Lower lobe of right lung (tissue), 2 donors: ENCODE measurements around the gene LSMEM2. TPM values are rescaled to one million over a fixed set of nuclear protein-coding genes. Genes with fewer than 3 reads are reported as not detected.
"Not testable (repeated sequence)": the region's sequence is repeated elsewhere in the genome, so short reads cannot be mapped to it uniquely, and the experiment has no call there.

ENCODE experiments used
- ATAC-seq, 2 donors: fragments of 200-7000 bp; cut with Tn5 transposase; one replicate each; pipeline ENCODE4 v1.9.1; 2020 to 2022; ENCODE audit warnings: mild to moderate bottlenecking in 2 of 2, moderate library complexity in 2 of 2
- DNase-seq: peaks from one replicate; pipeline ENCODE4 v3.0.0-alpha.2; 2020
- H3K27ac ChIP-seq: fragments of 200-600 bp; one replicate; pipeline ENCODE4 v1.8.0; 2022
- H3K27me3 ChIP-seq: fragments of 200-600 bp; one replicate; pipeline ENCODE4 v1.8.0; 2022; ENCODE audit warnings: low read depth
- H3K36me3 ChIP-seq: fragments of 200-600 bp; one replicate; pipeline ENCODE4 v1.8.0; 2022; ENCODE audit warnings: mild to moderate bottlenecking
- H3K4me1 ChIP-seq: fragments of 200-600 bp; one replicate; pipeline ENCODE4 v1.8.0; 2022
- H3K4me3 ChIP-seq: fragments of 200-600 bp; one replicate; pipeline ENCODE4 v1.8.0; 2022; ENCODE audit warnings: mild to moderate bottlenecking
- H3K9me3 ChIP-seq: fragments of 200-600 bp; one replicate; pipeline ENCODE4 v1.8.0; 2022
- intact Hi-C: fragments of 100-400 bp; cut with DNase I; formaldehyde crosslinking; loops from one replicate; pipeline ENCODE4 v1.11.0; 2022
- total RNA-seq: library from RNA; stranded (reverse); fragmentation: NEBNext Ultra II Directional; extraction: Animal tissue kit (Norgen Biotek cat#: 25700); gene quantifications from one replicate; pipeline ENCODE4 v1.2.1, GENCODE V29; 2021
- TF ChIP-seq, protein P1 (sequence below): fragments of 200-600 bp; IDR thresholded peaks from one replicate; pipeline ENCODE4 v1.8.0; 2022; ENCODE audit warnings: antibody characterized with exemption, mild to moderate bottlenecking
- donor health status: DM: no; HTN: yes; CAD: no; lungs with severe emphysema.

The LSMEM2 gene
- total RNA-seq, 1 donor from 2014 or later: not detected

DNA sequence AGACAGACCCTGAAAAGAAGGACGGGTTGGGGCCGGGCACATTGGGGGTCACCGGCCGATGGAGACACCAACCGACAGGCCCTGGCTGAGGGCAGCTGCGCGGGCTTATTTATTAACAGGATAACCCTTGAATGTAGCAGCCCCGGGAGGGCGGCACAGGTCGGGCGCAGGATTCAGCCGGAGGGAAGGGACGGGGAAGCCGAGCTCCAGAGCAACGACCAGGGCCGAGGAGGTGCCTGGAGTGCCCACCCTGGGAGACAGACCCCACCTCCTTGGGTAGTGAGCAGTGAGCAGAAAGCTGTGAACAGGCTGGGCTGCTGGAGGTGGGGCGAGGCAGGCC is 2.2 kb upstream of the LSMEM2 start:
- H3K27me3 ChIP-seq: peaks cover 23% of the 10 kb centered on the region
- H3K9me3 ChIP-seq: no peaks in the 10 kb centered on the region
- peaks cover 25% of the 10 kb centered on the region for H3K4me1 ChIP-seq
- TF ChIP-seq, protein P1, sequence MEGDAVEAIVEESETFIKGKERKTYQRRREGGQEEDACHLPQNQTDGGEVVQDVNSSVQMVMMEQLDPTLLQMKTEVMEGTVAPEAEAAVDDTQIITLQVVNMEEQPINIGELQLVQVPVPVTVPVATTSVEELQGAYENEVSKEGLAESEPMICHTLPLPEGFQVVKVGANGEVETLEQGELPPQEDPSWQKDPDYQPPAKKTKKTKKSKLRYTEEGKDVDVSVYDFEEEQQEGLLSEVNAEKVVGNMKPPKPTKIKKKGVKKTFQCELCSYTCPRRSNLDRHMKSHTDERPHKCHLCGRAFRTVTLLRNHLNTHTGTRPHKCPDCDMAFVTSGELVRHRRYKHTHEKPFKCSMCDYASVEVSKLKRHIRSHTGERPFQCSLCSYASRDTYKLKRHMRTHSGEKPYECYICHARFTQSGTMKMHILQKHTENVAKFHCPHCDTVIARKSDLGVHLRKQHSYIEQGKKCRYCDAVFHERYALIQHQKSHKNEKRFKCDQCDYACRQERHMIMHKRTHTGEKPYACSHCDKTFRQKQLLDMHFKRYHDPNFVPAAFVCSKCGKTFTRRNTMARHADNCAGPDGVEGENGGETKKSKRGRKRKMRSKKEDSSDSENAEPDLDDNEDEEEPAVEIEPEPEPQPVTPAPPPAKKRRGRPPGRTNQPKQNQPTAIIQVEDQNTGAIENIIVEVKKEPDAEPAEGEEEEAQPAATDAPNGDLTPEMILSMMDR: no peak
- H3K27ac ChIP-seq: no peak overlapping the region
- ATAC-seq: no peak
- intact Hi-C loops: no loop called here
- DNase-seq: no peak
- H3K4me3 ChIP-seq: no peak overlapping the region
- peaks cover 4% of the 10 kb centered on the region for H3K36me3 ChIP-seq

DNA sequence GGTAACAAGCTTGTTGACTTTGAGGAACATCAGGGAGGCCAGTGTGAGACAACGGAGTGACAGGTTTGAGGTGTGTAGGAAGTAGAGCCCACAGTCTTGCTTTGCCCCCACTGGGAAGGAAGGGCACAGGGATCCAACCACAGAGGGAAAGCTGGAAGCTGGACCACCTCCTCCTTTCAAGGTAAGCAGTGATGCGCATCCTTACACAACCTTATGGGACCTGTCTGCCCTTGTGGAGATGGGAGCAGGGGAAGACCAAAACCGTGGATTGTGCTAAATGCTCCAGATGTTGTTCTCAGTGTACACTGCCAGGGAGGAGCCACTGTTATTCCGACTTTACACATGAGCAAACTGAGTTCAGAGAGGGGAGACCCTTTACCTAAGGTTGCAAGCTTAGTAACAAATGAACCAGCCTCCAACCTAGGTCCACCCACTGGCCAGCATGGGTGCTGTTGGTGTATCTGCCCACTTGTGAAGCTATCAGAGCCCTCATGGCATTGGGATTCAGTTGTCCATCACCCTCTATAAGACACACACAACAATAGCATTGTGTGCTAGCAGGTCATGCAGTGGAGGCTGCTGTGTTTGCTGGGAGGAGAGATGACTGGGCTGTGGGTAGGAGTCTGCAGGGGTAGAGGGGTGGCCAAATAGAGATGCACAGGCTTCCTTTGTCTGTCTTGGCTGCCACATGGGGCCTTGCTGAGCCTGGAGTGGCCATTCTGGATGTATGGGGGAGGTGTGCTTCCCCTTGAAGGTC is 586 bp upstream of the LSMEM2 start:
- DNase-seq: no peak
- H3K36me3 ChIP-seq: peaks cover 4% of the 10 kb centered on the region
- TF ChIP-seq, protein P1: no peak
- H3K27me3 ChIP-seq: peaks cover 23% of the 10 kb centered on the region
- ATAC-seq: no peak
- no peak overlapping the region for H3K27ac ChIP-seq
- H3K9me3 ChIP-seq: no peaks in the 10 kb centered on the region
- peaks cover 15% of the 10 kb centered on the region for H3K4me1 ChIP-seq
- H3K4me3 ChIP-seq: no peak overlapping the region
- intact Hi-C loops: no loop called here

DNA sequence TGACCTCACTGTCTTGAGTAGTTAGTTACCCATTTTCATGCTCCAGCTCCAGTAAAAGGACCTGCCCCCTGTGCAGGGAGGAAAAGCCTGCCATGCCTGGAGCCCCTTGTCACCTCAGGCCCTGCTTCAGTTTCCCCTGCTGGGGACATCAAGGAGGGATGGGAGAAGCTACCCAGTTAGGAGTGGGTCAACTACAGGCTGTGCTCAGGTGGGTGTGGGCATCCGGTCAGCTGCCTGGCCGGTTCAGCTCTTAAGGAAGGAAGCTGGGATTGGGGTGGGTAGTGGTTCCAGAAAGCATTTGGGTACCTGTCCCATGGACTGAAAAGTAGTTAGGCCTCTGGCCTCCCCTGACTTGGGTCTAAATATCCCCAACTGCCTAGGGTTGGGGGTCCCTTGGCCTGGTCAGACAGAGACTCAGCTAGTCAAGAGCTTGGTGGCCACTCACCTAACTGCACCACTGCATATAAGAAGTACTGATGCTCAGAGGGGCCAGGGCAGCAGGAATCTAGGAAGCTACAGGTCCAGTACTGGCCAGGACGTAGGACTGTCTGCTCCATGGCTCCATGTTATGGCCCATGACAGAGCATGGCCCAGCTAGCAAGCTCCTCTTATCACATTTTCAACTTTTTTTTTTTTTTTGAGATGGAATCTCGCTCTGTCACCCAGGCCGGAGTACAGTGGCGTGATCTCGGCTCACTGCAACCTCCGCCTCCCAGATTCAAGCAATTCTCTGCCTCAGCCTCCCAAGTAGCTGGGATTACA is 549 bp downstream of the LSMEM2 start:
- DNase-seq: no peak
- Histone ChIP-seq H3K4me1 (peaks cover 4% of the 10 kb centered on the region), H3K27ac (no peak overlapping the region), H3K36me3 (peaks cover 4% of the 10 kb centered on the region), H3K9me3 (no peaks in the 10 kb centered on the region), H3K27me3 (peaks cover 22% of the 10 kb centered on the region), H3K4me3 (no peak overlapping the region)
- TF ChIP-seq, protein P1: no peak
- ATAC-seq: no peak
- intact Hi-C loops: no loop called here

DNA sequence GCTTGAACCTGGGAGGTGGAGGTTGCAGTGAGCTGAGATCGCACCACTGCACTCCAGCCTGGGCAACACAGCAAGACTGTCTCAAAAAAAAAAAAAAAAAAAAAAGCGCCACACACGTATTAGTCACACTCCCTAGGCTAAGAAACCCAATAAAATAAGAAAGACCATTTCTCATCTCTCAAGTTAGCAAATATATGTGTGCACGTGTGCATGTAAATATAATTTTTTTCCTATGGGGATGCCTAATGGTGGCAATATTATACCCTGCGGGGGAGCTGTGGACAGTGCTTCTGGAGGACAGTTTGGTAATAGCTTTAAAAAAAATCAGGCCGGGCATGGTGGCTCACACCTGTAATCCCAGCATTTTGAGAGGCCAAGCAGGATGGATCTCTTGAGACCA is 5.2 kb downstream of the LSMEM2 start:
- H3K9me3 ChIP-seq, DNase-seq, H3K27ac ChIP-seq, intact Hi-C loops, H3K4me1 ChIP-seq, H3K27me3 ChIP-seq, H3K4me3 ChIP-seq, ATAC-seq: not testable (repeated sequence)
- H3K36me3 ChIP-seq: peaks cover 28% of the 10 kb centered on the region

DNA sequence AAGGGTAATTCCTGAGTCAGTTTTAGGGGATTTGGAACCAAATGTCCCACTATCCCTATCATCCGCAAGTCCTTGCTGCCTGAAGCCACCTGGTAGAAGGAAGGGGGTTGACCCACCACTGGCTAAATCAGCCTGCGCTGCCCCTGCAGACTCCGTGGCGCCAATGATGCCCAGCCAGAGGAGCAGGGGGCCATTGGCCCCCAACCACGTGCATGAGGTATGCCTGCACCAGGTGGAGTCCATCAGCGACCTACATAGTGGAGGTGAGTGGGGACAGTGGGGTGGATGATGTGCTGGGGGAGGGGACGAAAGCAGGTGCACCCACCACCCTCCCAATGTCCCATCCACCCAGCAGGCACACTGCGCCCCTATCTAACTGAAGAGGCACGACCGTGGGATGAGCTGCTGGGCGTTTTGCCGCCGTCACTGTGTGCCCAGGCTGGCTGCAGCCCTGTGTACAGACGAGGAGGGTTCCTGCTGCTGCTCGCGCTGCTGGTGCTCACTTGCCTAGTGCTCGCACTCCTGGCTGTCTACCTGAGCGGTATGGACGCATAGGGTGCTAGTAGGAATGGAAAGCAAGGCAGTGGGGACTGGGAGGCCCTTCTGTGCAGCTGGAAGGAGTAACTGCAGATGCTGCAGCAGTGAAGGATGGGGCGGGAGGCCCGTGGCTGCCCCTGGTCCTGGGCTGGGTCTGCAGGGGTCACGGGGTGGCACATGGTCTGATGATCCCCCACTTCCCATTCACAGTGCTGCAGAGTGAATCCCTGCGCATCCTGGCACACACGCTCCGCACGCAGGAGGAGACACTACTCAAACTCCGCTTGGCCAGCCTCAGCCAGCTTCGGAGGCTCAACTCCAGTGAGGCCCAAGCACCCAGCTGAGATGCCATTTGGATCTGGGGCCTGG is 7.7 kb downstream of the LSMEM2 start:
- H3K4me1 ChIP-seq: peaks cover 14% of the 10 kb centered on the region
- ATAC-seq: no peak
- TF ChIP-seq, protein P1: no peak

More for the DNA sequence above, 7.7 kb downstream of the LSMEM2 start:
- no peak overlapping the region for H3K4me3 ChIP-seq
- H3K9me3 ChIP-seq: no peaks in the 10 kb centered on the region
- H3K27me3 ChIP-seq: no peaks in the 10 kb centered on the region
- intact Hi-C loops: no loop called here
- H3K36me3 ChIP-seq: peaks cover 42% of the 10 kb centered on the region
- DNase-seq: no peak
- H3K27ac ChIP-seq: no peak overlapping the region
